Activated CD4-positive, alpha-beta T cell treated with anti-CD3 and anti-CD28 coated beads for 36 hours (primary cell): ENCODE results near the gene JAM3. TPM values are rescaled to one million over a fixed set of nuclear protein-coding genes. Genes with fewer than 3 reads are reported as not detected.
"Not testable (repeated sequence)": the region's sequence is repeated elsewhere in the genome, so short reads cannot be mapped to it uniquely, and the experiment has no call there.

Experiments
- ATAC-seq: fragments of 200-7000 bp; cut with Tn5 transposase; one replicate; pipeline ENCODE4 v1.10.0; 2021; ENCODE audit warnings: mild to moderate bottlenecking, moderate library complexity
- CTCF ChIA-PET: fragments of 350-600 bp; sonication (Branson Sonifier 250); formaldehyde crosslinking; loops from one replicate; lab custom pipeline; 2021; ENCODE audit warnings: antibody characterized with exemption; lab: Charles Lee
- POLR2A ChIA-PET: fragments of 350-600 bp; sonication (Branson Sonifier 250); formaldehyde crosslinking; loops from one replicate; lab custom pipeline; 2021; ENCODE audit warnings: antibody characterized with exemption, inconsistent platforms; lab: Charles Lee
- DNase-seq: peaks from one replicate; pipeline ENCODE4 v3.0.0-alpha.2; 2020
- H3K27ac Mint-ChIP-seq: one replicate; pipeline ENCODE4 v1.8.0; 2021; ENCODE audit warnings: mixed read lengths
- H3K27me3 Mint-ChIP-seq: one replicate; pipeline ENCODE4 v1.8.0; 2021; ENCODE audit warnings: mixed read lengths
- H3K36me3 Mint-ChIP-seq: one replicate; pipeline ENCODE4 v1.8.0; 2021; ENCODE audit warnings: low read depth, mixed read lengths
- H3K4me1 Mint-ChIP-seq: one replicate; pipeline ENCODE4 v1.8.0; 2021; ENCODE audit warnings: mixed read lengths
- H3K4me3 Mint-ChIP-seq: one replicate; pipeline ENCODE4 v1.8.0; 2021; ENCODE audit warnings: mild to moderate bottlenecking, moderate library complexity, mixed read lengths
- H3K9me3 Mint-ChIP-seq: one replicate; pipeline ENCODE4 v1.8.0; 2021; ENCODE audit warnings: low read depth, mixed read lengths
- intact Hi-C, 2 experiments: fragments of 100-400 bp; cut with DNase I in 1 of 2; cut with micrococcal nuclease in 1 of 2; formaldehyde crosslinking; loops; one replicate each; pipeline versions ENCODE4 v1.14.2 to v1.15.1; 2022 to 2024; cut with DNase I, micrococcal nuclease
- total RNA-seq, 2 experiments: library from RNA; stranded (reverse); gene quantifications; one replicate each; pipeline ENCODE4 v1.2.3, GENCODE V29; 2021

Gene JAM3
- total RNA-seq, 2 experiments from 2014 or later, result 15.3 to 17.5 TPM

GRCh38 chr11:134164490-134165370 is 95.9 kb downstream of the JAM3 start:
- POLR2A ChIA-PET, result no interaction called here
- no peaks in the 10 kb centered on the region for H3K27me3 Mint-ChIP-seq
- no peak for DNase-seq
- H3K4me1 Mint-ChIP-seq, result no peaks in the 10 kb centered on the region
- no peaks in the 10 kb centered on the region for H3K9me3 Mint-ChIP-seq
- intact Hi-C loops, result no loop called here
- H3K36me3 Mint-ChIP-seq, result peaks cover 55% of the 10 kb centered on the region
- H3K4me3 Mint-ChIP-seq, result no peak overlapping the region
- CTCF ChIA-PET, result interaction anchor here (0.9 to 1.5 kb wide), 3 partner anchors 10 to 43 kb away, joined by 3 to 4 read pairs (median 3); no protein-coding TSS in a partner anchor
- H3K27ac Mint-ChIP-seq, result no peak overlapping the region
- ATAC-seq, result no peak

- ChIA-PET POLR2A (no interaction called here), CTCF (interaction anchor here (0.6 to 0.7 kb wide), 3 partner anchors 35 to 87 kb away, joined by 3 read pairs; no protein-coding TSS in a partner anchor)
- H3K27me3 Mint-ChIP-seq, result no peaks in the 10 kb centered on the region
- H3K9me3 Mint-ChIP-seq, result no peaks in the 10 kb centered on the region
- no peak overlapping the region for H3K27ac Mint-ChIP-seq
- intact Hi-C loops, result no loop called here
- H3K36me3 Mint-ChIP-seq, result peaks cover 36% of the 10 kb centered on the region
- no peak for ATAC-seq
- no peaks in the 10 kb centered on the region for H3K4me1 Mint-ChIP-seq
- no peak overlapping the region for H3K4me3 Mint-ChIP-seq
- DNase-seq, result no peak
Measured at GRCh38 chr11:134170177-134170918, 101.5 kb downstream of the JAM3 start.

GRCh38 chr11:134170919-134171281 is 102.0 kb downstream of the JAM3 start:
- CTCF ChIA-PET, result interaction anchor here (0.6 to 0.7 kb wide), 2 partner anchors 36 to 87 kb away, joined by 3 read pairs; no protein-coding TSS in a partner anchor
- H3K9me3 Mint-ChIP-seq, result no peaks in the 10 kb centered on the region

GRCh38 chr11:134171951-134172350 is 103.1 kb downstream of the JAM3 start:
- ATAC-seq (no peak), DNase-seq (no peak)
- no peaks in the 10 kb centered on the region for H3K9me3 Mint-ChIP-seq
- intact Hi-C loops, result no loop called here
- peaks cover 42% of the 10 kb centered on the region for H3K36me3 Mint-ChIP-seq
- H3K4me3 Mint-ChIP-seq, result no peak overlapping the region
- CTCF ChIA-PET, result no interaction called here
- no peaks in the 10 kb centered on the region for H3K27me3 Mint-ChIP-seq
- H3K27ac Mint-ChIP-seq, result no peak overlapping the region
- POLR2A ChIA-PET, result no interaction called here
- no peaks in the 10 kb centered on the region for H3K4me1 Mint-ChIP-seq

More at GRCh38 chr11:134170919-134171281, 102.0 kb downstream of the JAM3 start:
- intact Hi-C loops, result no loop called here
- no peak overlapping the region for H3K4me3 Mint-ChIP-seq
- no peak for DNase-seq
- no peak overlapping the region for H3K27ac Mint-ChIP-seq
- H3K4me1 Mint-ChIP-seq, result no peaks in the 10 kb centered on the region
- POLR2A ChIA-PET, result no interaction called here
- peaks cover 32% of the 10 kb centered on the region for H3K36me3 Mint-ChIP-seq
- no peaks in the 10 kb centered on the region for H3K27me3 Mint-ChIP-seq
- no peak for ATAC-seq

- H3K36me3 Mint-ChIP-seq, result peaks cover 38% of the 10 kb centered on the region
- no peaks in the 10 kb centered on the region for H3K27me3 Mint-ChIP-seq
- intact Hi-C loops, result no loop called here
- ChIA-PET POLR2A (no interaction called here), CTCF (no interaction called here)
- ATAC-seq (no peak), DNase-seq (no peak)
- H3K27ac Mint-ChIP-seq, result no peak overlapping the region
- no peaks in the 10 kb centered on the region for H3K9me3 Mint-ChIP-seq
- H3K4me3 Mint-ChIP-seq, result no peak overlapping the region
- H3K4me1 Mint-ChIP-seq, result no peaks in the 10 kb centered on the region
Measured at GRCh38 chr11:134173296-134173695, 104.4 kb downstream of the JAM3 start.

GRCh38 chr11:134176284-134176683 is 107.4 kb downstream of the JAM3 start:
- CTCF ChIA-PET, result interaction anchor here (1.4 kb wide), 1 partner anchor 19 kb away, joined by 6 read pairs; no protein-coding TSS in a partner anchor
- H3K27me3 Mint-ChIP-seq, result no peaks in the 10 kb centered on the region

GRCh38 chr11:134178032-134178674 is 109.3 kb downstream of the JAM3 start:
- POLR2A ChIA-PET, result no interaction called here
- ATAC-seq (no peak), DNase-seq (no peak)
- Mint-ChIP-seq H3K27me3 (no peaks in the 10 kb centered on the region), H3K36me3 (peaks cover 48% of the 10 kb centered on the region), H3K4me3 (no peak overlapping the region), H3K4me1 (no peaks in the 10 kb centered on the region), H3K27ac (no peak overlapping the region), H3K9me3 (no peaks in the 10 kb centered on the region)
- intact Hi-C loops, result no loop called here
- CTCF ChIA-PET, result no interaction called here

More at GRCh38 chr11:134176284-134176683, 107.4 kb downstream of the JAM3 start:
- Mint-ChIP-seq H3K9me3 (no peaks in the 10 kb centered on the region), H3K4me1 (no peaks in the 10 kb centered on the region), H3K4me3 (no peak overlapping the region), H3K27ac (no peak overlapping the region), H3K36me3 (peaks cover 43% of the 10 kb centered on the region)
- intact Hi-C loops, result no loop called here
- no peak for ATAC-seq
- POLR2A ChIA-PET, result no interaction called here
- no peak for DNase-seq

- H3K9me3 Mint-ChIP-seq, result no peaks in the 10 kb centered on the region
- ChIA-PET POLR2A (no interaction called here), CTCF (interaction anchor here (1.7 kb wide), 1 partner anchor 11 kb away, joined by 4 read pairs; no protein-coding TSS in a partner anchor)
- DNase-seq, result no peak
- no peak for ATAC-seq
- no peak overlapping the region for H3K27ac Mint-ChIP-seq
- intact Hi-C loops, result no loop called here
- no peak overlapping the region for H3K4me3 Mint-ChIP-seq
- H3K4me1 Mint-ChIP-seq, result no peaks in the 10 kb centered on the region
- H3K36me3 Mint-ChIP-seq, result peaks cover 42% of the 10 kb centered on the region
- H3K27me3 Mint-ChIP-seq, result no peaks in the 10 kb centered on the region
Measured at GRCh38 chr11:134181707-134182106, 112.8 kb downstream of the JAM3 start.

GRCh38 chr11:134188092-134188491 is 119.2 kb downstream of the JAM3 start:
- POLR2A ChIA-PET, result not testable (repeated sequence)

GRCh38 chr11:134196756-134197155 is 127.9 kb downstream of the JAM3 start:
- Mint-ChIP-seq H3K27me3 (no peaks in the 10 kb centered on the region), H3K36me3 (peaks cover 74% of the 10 kb centered on the region), H3K9me3 (no peaks in the 10 kb centered on the region), H3K4me3 (no peak overlapping the region), H3K4me1 (peaks cover 5% of the 10 kb centered on the region), H3K27ac (peak overlapping the region; percentile 14)
- DNase-seq, result no peak
- no peak for ATAC-seq
- intact Hi-C loops, result no loop called here
- POLR2A ChIA-PET, result interaction anchor here (0.5 to 0.7 kb wide), 2 partner anchors 69 to 77 kb away, joined by 3 read pairs; no protein-coding TSS in a partner anchor
- CTCF ChIA-PET, result interaction anchor here (3.3 kb wide), 1 partner anchor 12 kb away, joined by 28 read pairs; no protein-coding TSS in a partner anchor

More at GRCh38 chr11:134188092-134188491, 119.2 kb downstream of the JAM3 start:
- peaks cover 69% of the 10 kb centered on the region for H3K36me3 Mint-ChIP-seq
- ATAC-seq, intact Hi-C loops, H3K27me3 Mint-ChIP-seq, H3K9me3 Mint-ChIP-seq, DNase-seq, H3K27ac Mint-ChIP-seq, H3K4me3 Mint-ChIP-seq, H3K4me1 Mint-ChIP-seq: not testable (repeated sequence)
- CTCF ChIA-PET, result interaction anchor here (0.9 kb wide), 2 partner anchors 19 to 67 kb away, joined by 3 to 5 read pairs; no protein-coding TSS in a partner anchor

- CTCF ChIA-PET, result interaction anchor here (0.7 to 1.9 kb wide), 5 partner anchors 8 to 88 kb away, joined by 3 to 5 read pairs (median 4); no protein-coding TSS in a partner anchor
Measured at GRCh38 chr11:134199531-134199930, 130.7 kb downstream of the JAM3 start.

More at GRCh38 chr11:134199531-134199930, 130.7 kb downstream of the JAM3 start:
- Mint-ChIP-seq H3K9me3 (no peaks in the 10 kb centered on the region), H3K4me3 (no peak overlapping the region), H3K27me3 (no peaks in the 10 kb centered on the region), H3K36me3 (peaks cover 71% of the 10 kb centered on the region), H3K4me1 (peaks cover 5% of the 10 kb centered on the region), H3K27ac (no peak overlapping the region)
- intact Hi-C loops, result no loop called here
- no peak for ATAC-seq
- no peak for DNase-seq
- POLR2A ChIA-PET, result no interaction called here
